ENCODE measurements around the gene APOL2. TPM values are rescaled to one million over a fixed set of nuclear protein-coding genes. Genes with fewer than 3 reads are reported as not detected.

Gene APOL2
- total and polyA plus RNA-seq, 2 experiments from 2014 or later: 8.7 to 14.7 TPM

- no peak for TF ChIP-seq CTCF (IDR thresholded peaks at IDR 0.05; ENCODE audit: low read depth, low read length)
- Histone ChIP-seq H3K27ac (peak overlapping the region; percentile 64), H3K27me3 (no peaks in the 10 kb centered on the region), H3K4me3 (peak overlapping the region; percentile 23), H3K36me3 (no peaks in the 10 kb centered on the region), H3K4me1 (ENCODE audit: low read depth) (no peaks in the 10 kb centered on the region), H3K9me3 (ENCODE audit: low read depth) (no peaks in the 10 kb centered on the region)
- peak; percentile 13 to 28 for DNase-seq (ENCODE audit: low read depth in 1 of 2, low spot score in 1 of 2)
Observed at GRCh38 chr22:36238373-36239149, 766 bp downstream of the APOL2 start.

- no peak overlapping the region for H3K27ac ChIP-seq
- DNase-seq (ENCODE audit: low read depth in 1 of 2, low spot score in 1 of 2): peak in 1 of 2 donors; percentile 25
- TF ChIP-seq CTCF (IDR thresholded peaks at IDR 0.05; ENCODE audit: low read depth, low read length): no peak
- no peaks in the 10 kb centered on the region for H3K4me1 ChIP-seq (ENCODE audit: low read depth)
- H3K4me3 ChIP-seq: no peak overlapping the region
- no peaks in the 10 kb centered on the region for H3K9me3 ChIP-seq (ENCODE audit: low read depth)
- no peaks in the 10 kb centered on the region for H3K36me3 ChIP-seq
- H3K27me3 ChIP-seq: no peaks in the 10 kb centered on the region
Observed at GRCh38 chr22:36237462-36238372, 1.6 kb downstream of the APOL2 start.

- DNase-seq (ENCODE audit: low read depth in 1 of 2, low spot score in 1 of 2): no peak
- Histone ChIP-seq H3K27ac (no peak overlapping the region), H3K4me3 (no peak overlapping the region), H3K27me3 (no peaks in the 10 kb centered on the region), H3K9me3 (ENCODE audit: low read depth) (no peaks in the 10 kb centered on the region), H3K36me3 (no peaks in the 10 kb centered on the region), H3K4me1 (ENCODE audit: low read depth) (no peaks in the 10 kb centered on the region)
- TF ChIP-seq CTCF (IDR thresholded peaks at IDR 0.05; ENCODE audit: low read depth, low read length): no peak
Observed at GRCh38 chr22:36236388-36237319, 2.7 kb downstream of the APOL2 start.

GRCh38 chr22:36235585-36235984 lies 3.7 kb downstream of the APOL2 start:
- DNase-seq (ENCODE audit: low read depth in 1 of 2, low spot score in 1 of 2): no peak
- no peaks in the 10 kb centered on the region for H3K9me3 ChIP-seq (ENCODE audit: low read depth)
- no peak overlapping the region for H3K4me3 ChIP-seq
- no peaks in the 10 kb centered on the region for H3K36me3 ChIP-seq
- no peaks in the 10 kb centered on the region for H3K27me3 ChIP-seq
- no peak for TF ChIP-seq CTCF (IDR thresholded peaks at IDR 0.05; ENCODE audit: low read depth, low read length)
- H3K4me1 ChIP-seq (ENCODE audit: low read depth): no peaks in the 10 kb centered on the region
- no peak overlapping the region for H3K27ac ChIP-seq

- no peak for TF ChIP-seq CTCF (IDR thresholded peaks at IDR 0.05; ENCODE audit: low read depth, low read length)
- H3K27ac ChIP-seq: no peak overlapping the region
- H3K4me1 ChIP-seq (ENCODE audit: low read depth): no peaks in the 10 kb centered on the region
- DNase-seq (ENCODE audit: low read depth in 1 of 2, low spot score in 1 of 2): peak in 1 of 2 donors; percentile 53
- H3K36me3 ChIP-seq: no peaks in the 10 kb centered on the region
- H3K4me3 ChIP-seq: no peak overlapping the region
- no peaks in the 10 kb centered on the region for H3K9me3 ChIP-seq (ENCODE audit: low read depth)
- no peaks in the 10 kb centered on the region for H3K27me3 ChIP-seq
Observed at GRCh38 chr22:36234919-36235318, 4.4 kb downstream of the APOL2 start.

Data from cardiac muscle cell (in vitro differentiated cells and primary cell).